HepG2 (cell line): ENCODE results near the gene SYNE3. TPM values are rescaled to one million over a fixed set of nuclear protein-coding genes. Genes with fewer than 3 reads are reported as not detected.
A peak's percentile ranks its signal among the peaks of the same experiment; 100 is the strongest.

Experiments
- ATAC-seq: fragments of 200-7000 bp; cut with Tn5 transposase; 3 replicates; pipeline ENCODE4 v1.9.1; 2020; ENCODE audit warnings: mild to moderate bottlenecking, moderate library complexity
- BruUV-seq: library from RNA; stranded (reverse); fragments of 400-500 nt; replicated peaks from 2 replicates; lab custom pipeline; 2021; lab: Mats Ljungman, UMichigan
- CTCF ChIA-PET: fragments of 300-600 bp; formaldehyde crosslinking; extraction: SDS; loops from one replicate; lab custom pipeline; 2021; ENCODE audit warnings: low total read pairs, inconsistent platforms, low intra/inter-chr PET ratio; lab: Yijun Ruan, JAX
- POLR2A ChIA-PET: fragments of 350-600 bp; sonication (Branson Sonifier 250); formaldehyde crosslinking; loops from one replicate; lab custom pipeline; 2020; ENCODE audit warnings: antibody characterized with exemption, inconsistent platforms; lab: Yijun Ruan, JAX
- DNase-seq: peaks from one replicate; pipeline ENCODE4 v3.0.0-alpha.2; 2015; ENCODE audit warnings: low spot score
- FAIRE-seq: peaks from 3 replicates; lab custom pipeline; 2011; peaks lifted over from hg19 to GRCh38; lab: Jason Lieb, UNC
- H2AFZ ChIP-seq: one replicate; pipeline ENCODE4 v1.6.1; 2011; ENCODE audit warnings: low read length, inconsistent platforms
- H3K27ac ChIP-seq: fragments of 300-600 bp; 3 replicates; pipeline ENCODE4 v1.8.0; 2011; ENCODE audit warnings: mixed run types, mild to moderate bottlenecking, mixed read lengths, low read length, inconsistent platforms; ENCODE audit not compliant: insufficient read depth; ENCODE audit errors: extremely low read length
- H3K27me3 ChIP-seq, 2 experiments: fragments of 200-600 bp in 1 of 2; 2 replicates in 1 of 2; 3 replicates in 1 of 2; pipeline versions ENCODE4 v1.6.0 to v1.8.0; 2011; ENCODE audit warnings: low read length in 2 of 2, mild to moderate bottlenecking in 2 of 2, moderate library complexity in 2 of 2, inconsistent platforms in 1 of 2; ENCODE audit not compliant: insufficient read depth in 2 of 2, control insufficient read depth in 1 of 2
- H3K36me3 ChIP-seq, 2 experiments: fragments of 200-600 bp in 1 of 2; replicated peaks in 1 of 2; 2 replicates in 1 of 2; 3 replicates in 1 of 2; pipeline versions ENCODE4 v1.5.1 to v1.8.0; 2011; ENCODE audit warnings: low read length in 2 of 2, inconsistent platforms in 1 of 2; ENCODE audit not compliant: insufficient read depth in 2 of 2, control insufficient read depth in 1 of 2
- H3K4me1 ChIP-seq: 2 replicates; pipeline ENCODE4 v1.5.1; 2012; ENCODE audit warnings: low read length, inconsistent platforms; ENCODE audit not compliant: insufficient read depth
- H3K4me2 ChIP-seq: 2 replicates; pipeline ENCODE4 v1.6.0; 2011; ENCODE audit warnings: low read depth, low read length, inconsistent platforms
- H3K4me3 ChIP-seq, 3 experiments: fragments of 200-600 bp in 1 of 3; sonication (generic), shearing (Covaris generic) in 1 of 3; replicated peaks in 1 of 3; 2 replicates each; pipeline ENCODE4 v1.5.1; 2011 to 2016; ENCODE audit warnings: low read length in 3 of 3, inconsistent platforms in 2 of 3, low read depth in 2 of 3, mild to moderate bottlenecking in 2 of 3, control low read depth in 1 of 3, mixed read lengths in 1 of 3; ENCODE audit not compliant: insufficient read depth in 1 of 3
- H3K79me2 ChIP-seq: one replicate; pipeline ENCODE4 v1.6.1; 2011; ENCODE audit warnings: low read length, inconsistent platforms; ENCODE audit not compliant: insufficient read depth
- H3K9ac ChIP-seq: 2 replicates; pipeline ENCODE4 v1.6.0; 2011; ENCODE audit warnings: mild to moderate bottlenecking, low read depth, low read length, inconsistent platforms; ENCODE audit not compliant: insufficient read depth
- H3K9me3 ChIP-seq: 2 replicates; pipeline ENCODE4 v1.5.1; 2012; ENCODE audit warnings: mild to moderate bottlenecking, low read length
- H4K20me1 ChIP-seq: 2 replicates; pipeline ENCODE4 v1.6.0; 2011; ENCODE audit warnings: inconsistent platforms, mild to moderate bottlenecking, low read length, moderate library complexity; ENCODE audit not compliant: insufficient read depth
- ATF1 ChIP-seq: IDR thresholded peaks from 2 replicates; pipeline ENCODE4 v1.6.1; 2016; ENCODE audit warnings: mild to moderate bottlenecking, control low read depth
- GTF2F1 ChIP-seq: fragments of 150-350 bp; IDR thresholded peaks from 2 replicates; pipeline ENCODE4 v1.6.1; 2014; ENCODE audit warnings: low read length
- HDAC1 ChIP-seq: sonication (generic); formaldehyde crosslinking; IDR thresholded peaks from 2 replicates; pipeline ENCODE4 v1.5.1; 2020; ENCODE audit warnings: mild to moderate bottlenecking, missing genetic modification reagents
- HES4 ChIP-seq: sonication (generic); formaldehyde crosslinking; IDR thresholded peaks from 2 replicates; pipeline ENCODE4 v1.9.0; 2021; ENCODE audit warnings: mild to moderate bottlenecking, missing genetic modification reagents, borderline replicate concordance
- NCOR1 ChIP-seq: fragments of 200-600 bp; sonication (generic); IDR thresholded peaks from 2 replicates; pipeline ENCODE4 v1.7.0; 2017; ENCODE audit warnings: antibody characterized with exemption, low read length, borderline replicate concordance
- NPAS2 ChIP-seq: sonication (generic); formaldehyde crosslinking; IDR thresholded peaks from 2 replicates; pipeline ENCODE4 v1.8.0; 2022; ENCODE audit warnings: mild to moderate bottlenecking, missing genetic modification reagents, borderline replicate concordance
- NR2F6 ChIP-seq, 2 experiments: IDR thresholded peaks; 2 replicates each; pipeline ENCODE4 v1.6.1; 2016; ENCODE audit warnings: antibody characterized with exemption in 1 of 2, mild to moderate bottlenecking in 1 of 2
- PHB2 ChIP-seq: fragments of 450-650 bp; IDR thresholded peaks from 2 replicates; pipeline ENCODE4 v1.6.1; 2018; ENCODE audit not compliant: partially characterized antibody
- POGZ ChIP-seq: sonication (generic); formaldehyde crosslinking; IDR thresholded peaks from 2 replicates; pipeline ENCODE4 v1.4.0; 2020; ENCODE audit warnings: mild to moderate bottlenecking, missing genetic modification reagents
- RXRA ChIP-seq: sonication (generic); formaldehyde crosslinking; IDR thresholded peaks from 2 replicates; pipeline ENCODE4 v1.5.1; 2020; ENCODE audit warnings: missing genetic modification reagents
- RXRB ChIP-seq: IDR thresholded peaks from 2 replicates; pipeline ENCODE4 v1.6.1; 2016; ENCODE audit warnings: borderline replicate concordance, missing genetic modification reagents, missing compliant biosample characterization
- SAP130 ChIP-seq: IDR thresholded peaks from 2 replicates; pipeline ENCODE4 v1.6.1; 2016; ENCODE audit warnings: low read depth
- ZBTB38 ChIP-seq: sonication (generic); formaldehyde crosslinking; IDR thresholded peaks from 2 replicates; pipeline ENCODE4 v1.5.1; 2020; ENCODE audit warnings: mild to moderate bottlenecking, missing genetic modification reagents
- WGBS: methylation state at CpG from one replicate; pipeline ENCODE4 v1.1.6; 2017; ENCODE audit warnings: low lambda C conversion rate; 5-methylcytosine and 5-hydroxymethylcytosine counted together
- in situ Hi-C: cut with HindIII; loops from 2 replicates; pipeline ENCODE4 v1.10.0; 2017; ENCODE audit warnings: low pct_unique_long_range_greater_than_20kb; ENCODE audit not compliant: extremely low pct_ligation_motif_present
- intact Hi-C: fragments of 100-400 bp; cut with micrococcal nuclease; formaldehyde crosslinking; loops from one replicate; pipeline ENCODE4 v1.10.0; 2022; ENCODE audit not compliant: unreplicated experiment
- polyA plus RNA-seq, 8 experiments: library from polyadenylated mRNA; depleted of rRNA in 3 of 8; stranded (reverse) in 7 of 8; unstranded in 1 of 8; fragments of >200 nt; fragmentation: Illumina TruSeq in 4 of 8; extraction: Trizol in 4 of 8; gene quantifications; 2 replicates each; pipeline versions ENCODE4 v1.2.1 to v1.2.3, GENCODE V29; 2011 to 2016; ENCODE audit warnings: low read depth in 4 of 8, missing spikeins in 1 of 8, mixed read lengths in 1 of 8; ENCODE audit not compliant: insufficient read depth in 1 of 8
- total RNA-seq, 5 experiments: library from RNA; depleted of rRNA; stranded (reverse); fragments of >200 nt; fragmentation: Illumina TruSeq; extraction: Trizol; gene quantifications; 2 replicates each; pipeline ENCODE4 v1.2.3, GENCODE V29; 2016; ENCODE audit warnings: low read depth in 1 of 5
- TF ChIP-seq, protein P1 (sequence below): sonication (generic); formaldehyde crosslinking; IDR thresholded peaks from 2 replicates; pipeline ENCODE4 v1.8.0; 2023; ENCODE audit warnings: mild to moderate bottlenecking, missing genetic modification reagents
- TF ChIP-seq, protein P2 (sequence below): IDR thresholded peaks from 2 replicates; pipeline ENCODE4 v1.4.0; 2020; ENCODE audit warnings: mild to moderate bottlenecking, missing genetic modification reagents

Gene SYNE3
- total and polyA plus RNA-seq, 2 of the 13 experiments (the other 11 are each of a cell fraction or from before 2014, with no cell fraction given): 7.8 to 8.0 TPM

DNA sequence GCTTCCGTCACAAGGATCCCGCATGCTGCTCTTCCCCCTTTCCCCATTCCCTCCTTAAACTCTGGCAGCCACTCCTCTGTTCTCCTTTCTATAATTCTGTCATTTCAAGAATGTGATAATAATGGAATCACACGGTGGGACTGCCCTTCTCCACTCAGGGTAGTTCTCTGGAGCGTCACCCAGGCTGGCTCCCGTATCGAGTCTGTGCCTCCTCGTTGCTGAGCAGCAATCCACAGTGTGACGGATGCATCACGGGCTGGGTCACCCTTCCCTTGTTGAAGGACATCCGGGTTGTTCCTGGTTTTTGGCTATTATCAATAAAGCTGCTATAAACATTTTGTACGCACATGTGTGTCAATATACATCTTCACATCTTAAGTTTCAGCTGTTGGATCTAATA lies 5.7 kb upstream of the SYNE3 start:
- H2AFZ ChIP-seq: no peak overlapping the region
- no peak for DNase-seq
- POLR2A ChIA-PET: interaction anchor here (3.0 to 6.2 kb wide), 4 partner anchors 13 to 77 kb away, joined by 20 to 129 read pairs (median 100); partner anchors contain the start of gene GLRX5
- H3K4me3 ChIP-seq: no peak overlapping the region
- ATAC-seq: no peak
- WGBS: 97% methylated on average over 11 of the region's 11 CpGs
- H3K9me3 ChIP-seq: no peaks in the 10 kb centered on the region
- intact Hi-C loops: loop anchor here (5.0 kb wide), 1 partner anchor 35 kb away; no protein-coding TSS in a partner anchor
- H3K79me2 ChIP-seq: peaks cover 9% of the 10 kb centered on the region
- CTCF ChIA-PET: no interaction called here
- in situ Hi-C loops: no loop called here
- H3K9ac ChIP-seq: peak overlapping the region; percentile 91; the same call in 1 of the 2 replicates
- H3K4me2 ChIP-seq: peak overlapping the region; percentile 95; the same call in 1 of the 2 replicates
- H3K4me1 ChIP-seq: peaks cover 100% of the 10 kb centered on the region
- H4K20me1 ChIP-seq: no peaks in the 10 kb centered on the region
- no TSS peak for BruUV-seq
- H3K27ac ChIP-seq: peak overlapping the region; percentile 99
- no peaks in the 10 kb centered on the region for H3K27me3 ChIP-seq
- H3K36me3 ChIP-seq: no peaks in the 10 kb centered on the region
- FAIRE-seq: no peak
- TF ChIP-seq ZBTB38 (CRISPR knock-in tag): 0 out of 2 replicates have a peak, but pooled peaks have one; percentile 34
- no peak for TF ChIP-seq RXRB (CRISPR knock-in tag)

DNA sequence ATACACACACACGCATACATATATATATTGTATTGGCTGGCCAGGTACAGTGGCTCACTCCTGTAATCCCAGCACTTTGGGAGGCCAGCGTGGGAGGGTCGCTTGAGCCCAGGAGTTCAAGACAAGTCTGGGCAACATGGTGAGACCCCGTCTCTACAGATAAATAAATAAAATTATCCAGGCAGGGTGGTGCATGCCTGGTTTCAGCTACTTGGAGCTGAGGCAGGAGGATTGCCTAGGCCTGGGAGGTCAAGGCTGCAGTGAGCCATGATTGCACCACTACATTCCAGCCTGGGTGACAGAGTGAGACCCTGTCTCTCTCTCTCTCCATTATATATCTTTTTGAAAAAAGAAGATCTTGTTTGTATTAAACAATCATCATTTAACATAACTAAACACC lies 4.6 kb upstream of the SYNE3 start:
- ChIA-PET CTCF (no interaction called here), POLR2A (interaction anchor here (1.0 to 1.6 kb wide), 3 partner anchors 13 to 29 kb away, joined by 3 read pairs; partner anchors contain the start of gene GLRX5)
- no peak overlapping the region for H3K4me3 ChIP-seq
- peak; percentile 43 for DNase-seq
- no peak overlapping the region for H3K9ac ChIP-seq
- H3K36me3 ChIP-seq: no peaks in the 10 kb centered on the region
- in situ Hi-C loops (no loop called here), intact Hi-C loops (loop anchor here (5.0 kb wide), 1 partner anchor 34 kb away; no protein-coding TSS in a partner anchor)
- BruUV-seq: no TSS peak
- peak overlapping the region; percentile 99 for H3K27ac ChIP-seq
- no peak overlapping the region for H3K4me2 ChIP-seq
- no peaks in the 10 kb centered on the region for H3K9me3 ChIP-seq
- no peak for ATAC-seq
- peak; percentile 34 for FAIRE-seq
- H3K27me3 ChIP-seq: no peaks in the 10 kb centered on the region; a peak in 1 of 5 replicates
- 59% methylated on average over 4 of the region's 4 CpGs for WGBS
- H3K4me1 ChIP-seq: peaks cover 93% of the 10 kb centered on the region
- peaks cover 5% of the 10 kb centered on the region for H3K79me2 ChIP-seq
- H4K20me1 ChIP-seq: no peaks in the 10 kb centered on the region
- H2AFZ ChIP-seq: no peak overlapping the region
- TF ChIP-seq POGZ (CRISPR knock-in tag) (no peak), NPAS2 (no peak), HDAC1 (CRISPR knock-in tag) (0 out of 2 replicates have a peak, but pooled peaks have one; percentile 18), HES4 (CRISPR knock-in tag) (no peak), PHB2 (no peak), RXRA (CRISPR knock-in tag) (peak; percentile 64; the same call in 1 of the 2 replicates), NCOR1 (no peak; the same call in 1 of the 2 replicates), GTF2F1 (no peak), SAP130 (CRISPR knock-in tag) (peak; percentile 66; the same call in 1 of the 2 replicates), ATF1 (CRISPR knock-in tag) (no peak), NR2F6 (IDR thresholded peaks at IDR 0.05) (peak; percentile 89), NR2F6 (CRISPR knock-in tag; IDR thresholded peaks at IDR 0.05) (peak; percentile 96)
- TF ChIP-seq, protein P1, sequence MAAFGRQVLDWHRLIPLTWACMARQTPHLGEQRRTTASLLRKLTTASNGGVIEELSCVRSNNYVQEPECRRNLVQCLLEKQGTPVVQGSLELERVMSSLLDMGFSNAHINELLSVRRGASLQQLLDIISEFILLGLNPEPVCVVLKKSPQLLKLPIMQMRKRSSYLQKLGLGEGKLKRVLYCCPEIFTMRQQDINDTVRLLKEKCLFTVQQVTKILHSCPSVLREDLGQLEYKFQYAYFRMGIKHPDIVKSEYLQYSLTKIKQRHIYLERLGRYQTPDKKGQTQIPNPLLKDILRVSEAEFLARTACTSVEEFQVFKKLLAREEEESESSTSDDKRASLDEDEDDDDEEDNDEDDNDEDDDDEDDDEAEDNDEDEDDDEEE (CRISPR knock-in tag): no peak
- TF ChIP-seq, protein P2, sequence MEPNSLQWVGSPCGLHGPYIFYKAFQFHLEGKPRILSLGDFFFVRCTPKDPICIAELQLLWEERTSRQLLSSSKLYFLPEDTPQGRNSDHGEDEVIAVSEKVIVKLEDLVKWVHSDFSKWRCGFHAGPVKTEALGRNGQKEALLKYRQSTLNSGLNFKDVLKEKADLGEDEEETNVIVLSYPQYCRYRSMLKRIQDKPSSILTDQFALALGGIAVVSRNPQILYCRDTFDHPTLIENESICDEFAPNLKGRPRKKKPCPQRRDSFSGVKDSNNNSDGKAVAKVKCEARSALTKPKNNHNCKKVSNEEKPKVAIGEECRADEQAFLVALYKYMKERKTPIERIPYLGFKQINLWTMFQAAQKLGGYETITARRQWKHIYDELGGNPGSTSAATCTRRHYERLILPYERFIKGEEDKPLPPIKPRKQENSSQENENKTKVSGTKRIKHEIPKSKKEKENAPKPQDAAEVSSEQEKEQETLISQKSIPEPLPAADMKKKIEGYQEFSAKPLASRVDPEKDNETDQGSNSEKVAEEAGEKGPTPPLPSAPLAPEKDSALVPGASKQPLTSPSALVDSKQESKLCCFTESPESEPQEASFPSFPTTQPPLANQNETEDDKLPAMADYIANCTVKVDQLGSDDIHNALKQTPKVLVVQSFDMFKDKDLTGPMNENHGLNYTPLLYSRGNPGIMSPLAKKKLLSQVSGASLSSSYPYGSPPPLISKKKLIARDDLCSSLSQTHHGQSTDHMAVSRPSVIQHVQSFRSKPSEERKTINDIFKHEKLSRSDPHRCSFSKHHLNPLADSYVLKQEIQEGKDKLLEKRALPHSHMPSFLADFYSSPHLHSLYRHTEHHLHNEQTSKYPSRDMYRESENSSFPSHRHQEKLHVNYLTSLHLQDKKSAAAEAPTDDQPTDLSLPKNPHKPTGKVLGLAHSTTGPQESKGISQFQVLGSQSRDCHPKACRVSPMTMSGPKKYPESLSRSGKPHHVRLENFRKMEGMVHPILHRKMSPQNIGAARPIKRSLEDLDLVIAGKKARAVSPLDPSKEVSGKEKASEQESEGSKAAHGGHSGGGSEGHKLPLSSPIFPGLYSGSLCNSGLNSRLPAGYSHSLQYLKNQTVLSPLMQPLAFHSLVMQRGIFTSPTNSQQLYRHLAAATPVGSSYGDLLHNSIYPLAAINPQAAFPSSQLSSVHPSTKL (CRISPR knock-in tag): peak; percentile 82
